HFF-Myc (cell line): ENCODE measurements around the gene ZFX.

Experiments used
- DNase-seq: peaks from one replicate; pipeline ENCODE4 v3.0.0-alpha.2; 2011; ENCODE audit warnings: low read depth; ENCODE audit errors: extremely low read depth
- H3K4me3 ChIP-seq: replicated peaks from 2 replicates; pipeline ENCODE4 v1.5.1; 2011; ENCODE audit warnings: low read depth, mild to moderate bottlenecking, control low read depth, low read length
- CTCF ChIP-seq: IDR thresholded peaks from 2 replicates; pipeline ENCODE4 v1.5.1; 2012; ENCODE audit warnings: mild to moderate bottlenecking, low read depth, low read length, control low read depth; ENCODE audit errors: missing control alignments

ZFX gene

GRCh38 chrX:24241822-24242648, 92.5 kb downstream of the ZFX start:
- no peak for DNase-seq
- no peak overlapping the region for H3K4me3 ChIP-seq
- TF ChIP-seq CTCF: no peak

- H3K4me3 ChIP-seq: no peak overlapping the region
- no peak for TF ChIP-seq CTCF
- DNase-seq: no peak
These were observed 93.2 kb downstream of the ZFX start for GRCh38 chrX:24242649-24243175.

GRCh38 chrX:24243188-24243587, 93.7 kb downstream of the ZFX start:
- TF ChIP-seq CTCF: no peak

GRCh38 chrX:24243692-24244091, 94.2 kb downstream of the ZFX start:
- no peak overlapping the region for H3K4me3 ChIP-seq
- no peak for DNase-seq
- TF ChIP-seq CTCF: no peak

More at GRCh38 chrX:24243188-24243587, 93.7 kb downstream of the ZFX start:
- DNase-seq: no peak
- no peak overlapping the region for H3K4me3 ChIP-seq

GRCh38 chrX:24245202-24245601, 95.7 kb downstream of the ZFX start:
- no peak for TF ChIP-seq CTCF
- no peak overlapping the region for H3K4me3 ChIP-seq
- DNase-seq: no peak

GRCh38 chrX:24248042-24248441, 98.5 kb downstream of the ZFX start:
- TF ChIP-seq CTCF: no peak
- H3K4me3 ChIP-seq: no peak overlapping the region
- no peak for DNase-seq
